GM12892 (cell line): ENCODE data around the gene PPM1J.

Source experiments
- POLR2A ChIP-seq: IDR thresholded peaks from 2 replicates; pipeline ENCODE4 v1.6.1; 2011; ENCODE audit warnings: low read depth, low read length, control low read depth
- POLR2AphosphoS5 ChIP-seq: IDR thresholded peaks from 2 replicates; pipeline ENCODE4 v1.6.1; 2011; ENCODE audit warnings: low read depth, low read length, control low read depth

DNA sequence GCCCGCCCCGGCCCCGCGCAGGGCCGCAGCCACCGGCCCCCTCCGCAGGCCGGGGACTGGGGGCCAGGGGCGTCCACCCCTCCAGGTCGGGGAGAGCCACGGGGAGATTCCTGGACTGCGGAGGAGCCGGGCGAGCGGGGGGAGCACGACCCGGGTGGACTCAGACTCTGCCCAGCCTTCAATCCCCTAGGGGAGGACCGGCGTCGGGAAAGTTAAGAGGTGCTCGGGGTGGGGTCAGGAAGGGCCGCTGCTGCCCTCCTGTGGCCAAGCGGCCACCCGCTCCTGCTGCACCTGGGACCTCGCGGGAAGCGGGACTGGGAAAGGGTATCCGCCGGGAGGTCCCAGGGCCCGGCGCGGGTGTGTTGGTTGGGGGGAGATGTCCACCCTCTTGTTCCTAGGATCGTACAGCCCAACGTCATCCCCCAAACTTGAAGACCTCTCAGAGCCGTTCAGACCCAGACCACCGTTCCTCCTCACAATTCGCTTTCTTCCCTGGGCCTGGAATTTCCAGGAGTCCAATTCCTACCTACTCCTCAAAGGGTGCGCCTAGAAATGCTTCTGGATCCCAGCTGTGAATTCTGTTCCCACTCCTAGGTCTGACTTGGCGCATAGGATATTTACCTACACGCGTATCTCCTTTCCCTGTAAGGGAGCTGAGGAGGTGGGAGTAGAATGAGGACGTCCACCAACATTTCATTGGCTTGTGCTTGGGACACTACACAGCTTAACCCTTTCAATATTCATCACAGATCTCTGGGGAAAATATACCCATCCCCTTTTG lies 7.7 kb downstream of the PPM1J start:
- TF ChIP-seq POLR2AphosphoS5 (no peak), POLR2A (no peak)
